Upper lobe of left lung (tissue), 6 donors: ENCODE data around the gene RSL1D1. TPM values are rescaled to one million over a fixed set of nuclear protein-coding genes. Genes with fewer than 3 reads are reported as not detected.

Experiments
- ATAC-seq, 2 donors: fragments of 200-7000 bp; cut with Tn5 transposase; one replicate each; pipeline ENCODE4 v1.9.1; 2022; ENCODE audit warnings: mild to moderate bottlenecking in 2 of 2, moderate library complexity in 2 of 2; ENCODE audit not compliant: low FRiP score in 2 of 2
- DNase-seq, 2 donors: peaks; one replicate each; pipeline ENCODE4 v3.0.0-alpha.2; 2019 to 2020
- H3K27ac ChIP-seq, 4 donors: fragments of 200-600 bp; sonication (generic); one replicate each; pipeline ENCODE4 v1.5.1; 2016 to 2019
- H3K27me3 ChIP-seq, 4 donors: fragments of 200-600 bp; sonication (generic); one replicate each; pipeline ENCODE4 v1.5.1; 2017 to 2019
- H3K36me3 ChIP-seq, 4 donors: fragments of 200-600 bp; sonication (generic); one replicate each; pipeline ENCODE4 v1.5.1; 2016 to 2019
- H3K4me1 ChIP-seq, 4 donors: fragments of 200-600 bp; sonication (generic); one replicate each; pipeline ENCODE4 v1.5.1; 2018 to 2019
- H3K4me3 ChIP-seq, 4 donors: fragments of 200-600 bp; sonication (generic); one replicate each; pipeline ENCODE4 v1.5.1; 2017 to 2019; ENCODE audit warnings: mild to moderate bottlenecking in 2 of 4, moderate library complexity in 1 of 4
- H3K9me3 ChIP-seq, 4 donors: fragments of 200-600 bp; sonication (generic); one replicate each; pipeline ENCODE4 v1.5.1; 2018 to 2019
- CTCF ChIP-seq, 6 experiments: fragments of 450-650 bp in 4 of 6; fragments of 200-600 bp in 2 of 6; sonication (generic) in 2 of 6; IDR thresholded peaks; one replicate each; pipeline ENCODE4 v1.5.1; 2016 to 2019; ENCODE audit warnings: antibody characterized with exemption in 6 of 6
- EP300 ChIP-seq, 4 donors: sonication (generic); formaldehyde crosslinking; IDR thresholded peaks; one replicate each; pipeline ENCODE4 v1.5.1; 2017; ENCODE audit warnings: antibody characterized with exemption in 4 of 4, control low read depth in 2 of 4
- POLR2A ChIP-seq, 4 donors: fragments of 450-650 bp; IDR thresholded peaks; one replicate each; pipeline ENCODE4 v1.5.1; 2016 to 2017; ENCODE audit warnings: antibody characterized with exemption in 4 of 4, mild to moderate bottlenecking in 2 of 4
- POLR2AphosphoS5 ChIP-seq, 2 donors: sonication (generic); formaldehyde crosslinking; IDR thresholded peaks; one replicate each; pipeline ENCODE4 v1.5.1; 2017; ENCODE audit warnings: antibody characterized with exemption in 2 of 2
- WGBS, 2 donors: methylation state at CpG; one replicate each; pipeline ENCODE4 v1.1.5; 2017 to 2018; 5-methylcytosine and 5-hydroxymethylcytosine counted together
- total RNA-seq, 6 donors: library from RNA; depleted of rRNA in 4 of 6; stranded (reverse); fragments of >200 nt in 4 of 6; gene quantifications; one replicate each; pipeline versions ENCODE4 v1.1.0 to v1.2.1, GENCODE V29; 2016 to 2021
- donor health status: DM: no; HTN: no; CAD: no; lungs with moderate emphysema.
- donor health status: DM: no; HTN: yes; CAD: no; lungs with severe emphysema.

Gene RSL1D1
- total RNA-seq, 6 donors from 2014 or later: 77.8 to 121 (median 108) TPM

GRCh38 chr16:11801481-11802021 is 49.8 kb downstream of the RSL1D1 start:
- ATAC-seq (no peak), DNase-seq (no peak)
- H3K4me1 ChIP-seq: peaks cover 20 to 32% (median 23%) of the 10 kb centered on the region in 4 donors
- no peak for TF ChIP-seq CTCF (IDR thresholded peaks at IDR 0.05)
- TF ChIP-seq POLR2AphosphoS5 (IDR thresholded peaks at IDR 0.05): no peak
- no peak for TF ChIP-seq POLR2A (IDR thresholded peaks at IDR 0.05)
- TF ChIP-seq EP300 (IDR thresholded peaks at IDR 0.05): no peak
- no peak overlapping the region for H3K4me3 ChIP-seq
- H3K36me3 ChIP-seq: no peaks in the 10 kb centered on the region
- no peak overlapping the region for H3K27ac ChIP-seq
- H3K9me3 ChIP-seq: no peaks in the 10 kb centered on the region
- WGBS, 2 donors: 65 to 100% methylated on average over 3 of the region's 3 CpGs
- H3K27me3 ChIP-seq: no peaks in the 10 kb centered on the region

- TF ChIP-seq CTCF (IDR thresholded peaks at IDR 0.05): no peak
- TF ChIP-seq POLR2A (IDR thresholded peaks at IDR 0.05): no peak
- Histone ChIP-seq H3K36me3 (peaks cover 0 to 1% (median 0%) of the 10 kb centered on the region in 4 donors), H3K4me1 (peaks cover 26 to 40% (median 31%) of the 10 kb centered on the region in 4 donors), H3K27me3 (no peaks in the 10 kb centered on the region), H3K27ac (peak overlapping the region; percentile 42 to 100 (median 98)), H3K4me3 (no peak overlapping the region), H3K9me3 (no peaks in the 10 kb centered on the region)
- 89% methylated on average over 3 of the region's 3 CpGs for WGBS, 2 donors
- no peak for DNase-seq
- no peak for ATAC-seq
These were observed 51.0 kb downstream of the RSL1D1 start for GRCh38 chr16:11800382-11800718.

GRCh38 chr16:11799509-11800381 is 51.6 kb downstream of the RSL1D1 start:
- TF ChIP-seq CTCF (IDR thresholded peaks at IDR 0.05) (no peak), POLR2AphosphoS5 (IDR thresholded peaks at IDR 0.05) (no peak), EP300 (IDR thresholded peaks at IDR 0.05) (no peak), POLR2A (IDR thresholded peaks at IDR 0.05) (no peak)
- DNase-seq (no peak), ATAC-seq (no peak)
- 70 to 85% methylated on average over 14 of the region's 14 CpGs for WGBS, 2 donors
- H3K27ac ChIP-seq: peak overlapping the region; percentile 42 to 100 (median 98)
- H3K27me3 ChIP-seq: no peaks in the 10 kb centered on the region
- H3K4me1 ChIP-seq: peaks cover 32 to 46% (median 37%) of the 10 kb centered on the region in 4 donors
- peak overlapping the region in 1 of 4 donors; percentile 79 for H3K4me3 ChIP-seq
- peaks cover 0 to 7% (median 0%) of the 10 kb centered on the region in 4 donors for H3K36me3 ChIP-seq
- no peaks in the 10 kb centered on the region for H3K9me3 ChIP-seq

GRCh38 chr16:11799017-11799381 is 52.3 kb downstream of the RSL1D1 start:
- TF ChIP-seq EP300 (IDR thresholded peaks at IDR 0.05): no peak
- no peak for TF ChIP-seq POLR2A (IDR thresholded peaks at IDR 0.05)
- TF ChIP-seq POLR2AphosphoS5 (IDR thresholded peaks at IDR 0.05): no peak
- TF ChIP-seq CTCF (IDR thresholded peaks at IDR 0.05): no peak
- DNase-seq (no peak), ATAC-seq (no peak)
- no peaks in the 10 kb centered on the region for H3K9me3 ChIP-seq
- peak overlapping the region in 1 of 4 donors; percentile 79 for H3K4me3 ChIP-seq
- H3K27ac ChIP-seq: peak overlapping the region; percentile 98 to 100 (median 98)
- peaks cover 0 to 12% (median 0%) of the 10 kb centered on the region in 4 donors for H3K36me3 ChIP-seq
- H3K4me1 ChIP-seq: peaks cover 40 to 53% (median 43%) of the 10 kb centered on the region in 4 donors
- WGBS, 2 donors: 95 to 97% methylated on average over 10 of the region's 10 CpGs
- no peaks in the 10 kb centered on the region for H3K27me3 ChIP-seq
